H54 (cell line): Measurements from ENCODE around the gene FHIT.
A peak's percentile ranks its signal among the peaks of the same experiment; 100 is the strongest.
"Not testable (repeated sequence)": the region's sequence is repeated elsewhere in the genome, so short reads cannot be mapped to it uniquely, and the experiment has no call there.

ENCODE experiments used
- DNase-seq: peaks from one replicate; pipeline ENCODE4 v3.0.0; 2011; ENCODE audit warnings: low spot score, mixed read lengths; ENCODE audit not compliant: insufficient read length
- FAIRE-seq: peaks from 3 replicates; lab custom pipeline; 2011; peaks lifted over from hg19 to GRCh38; lab: Jason Lieb, UNC
- POLR2A ChIP-seq: IDR thresholded peaks from 2 replicates; pipeline ENCODE4 v1.6.1; 2011; ENCODE audit warnings: low read depth, mild to moderate bottlenecking, low read length

Gene FHIT

DNA sequence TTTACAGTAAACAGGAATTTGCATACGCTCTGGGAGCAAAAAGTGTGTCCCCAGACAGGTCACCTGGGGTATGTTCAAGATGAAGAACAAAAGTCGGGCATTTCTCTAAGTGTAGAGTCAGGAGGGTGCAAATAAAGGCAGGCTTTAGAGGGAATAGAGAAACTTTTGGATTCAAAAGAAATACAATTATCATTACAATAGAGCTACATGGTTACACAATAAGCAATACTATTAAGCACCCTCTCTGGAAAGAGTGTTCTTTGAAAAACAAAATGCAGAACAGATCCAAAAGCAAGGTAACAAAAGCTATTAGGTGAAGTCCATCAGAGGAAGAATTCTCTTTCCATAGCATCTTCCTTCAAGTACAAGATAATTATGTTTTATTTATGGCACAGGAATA is 679.7 kb downstream of the FHIT start:
- TF ChIP-seq POLR2A: no peak
- no peak for DNase-seq
- FAIRE-seq: no peak

GRCh38 chr3:60557122-60557521 is 694.1 kb downstream of the FHIT start:
- TF ChIP-seq POLR2A: no peak
- FAIRE-seq (no peak), DNase-seq (no peak)

DNA sequence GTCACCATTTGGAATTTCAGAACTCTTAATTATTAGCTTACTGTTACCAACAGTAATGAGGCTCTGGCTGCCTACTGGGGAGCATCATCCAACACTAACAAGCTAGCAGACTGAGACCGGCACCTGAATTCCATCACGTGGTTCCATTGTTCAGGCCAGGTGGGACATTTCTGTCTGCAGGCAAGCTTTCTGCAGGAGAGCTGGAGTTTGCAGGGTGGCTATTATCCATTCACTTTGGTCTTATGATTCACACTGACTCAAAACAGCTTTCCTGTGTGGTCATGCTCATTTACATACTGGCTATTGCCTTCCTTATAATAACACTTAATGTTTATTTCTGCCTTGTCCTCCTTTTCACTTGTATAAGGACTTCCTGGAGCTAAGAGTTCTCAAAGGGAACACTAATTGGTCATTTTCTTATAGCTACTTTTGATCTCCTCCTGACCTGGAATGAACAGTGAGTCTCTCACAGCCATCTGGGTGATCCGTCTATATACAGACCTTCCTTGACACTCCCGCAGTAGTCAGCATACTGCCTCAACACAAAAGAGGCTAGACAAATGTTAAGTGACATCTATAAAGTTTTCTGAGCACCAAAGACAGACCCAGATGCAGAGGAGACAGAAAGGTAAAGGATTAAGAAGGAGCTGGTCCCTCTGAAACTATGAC is 695.4 kb downstream of the FHIT start:
- TF ChIP-seq POLR2A: no peak
- FAIRE-seq (peak; percentile 41), DNase-seq (peak; percentile 7)

- no peak for DNase-seq
- TF ChIP-seq POLR2A: no peak
- FAIRE-seq: no peak
Measured at GRCh38 chr3:60553144-60553543, 698.1 kb downstream of the FHIT start.

DNA sequence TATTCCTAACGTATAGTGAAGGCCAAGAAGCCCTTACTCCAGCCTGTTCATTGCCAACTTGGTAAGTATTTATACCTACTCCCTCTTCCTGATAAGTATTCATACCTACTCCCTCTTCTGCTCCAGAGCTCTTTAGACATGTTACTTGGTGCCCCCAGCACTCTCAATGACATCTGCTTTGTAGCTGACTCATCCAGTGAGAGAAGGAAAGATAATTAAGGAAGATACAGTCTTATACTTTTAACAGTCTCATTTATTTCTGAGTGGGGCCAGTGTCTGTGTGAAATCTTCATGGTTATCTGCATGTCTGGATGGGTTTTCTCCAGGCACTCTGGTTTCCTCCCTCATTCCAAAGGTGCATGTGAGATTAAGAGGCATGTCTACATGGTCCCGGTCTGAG is 698.7 kb downstream of the FHIT start:
- no peak for FAIRE-seq
- DNase-seq: no peak
- TF ChIP-seq POLR2A: no peak

GRCh38 chr3:60551455-60552209 is 699.6 kb downstream of the FHIT start:
- DNase-seq (no peak), FAIRE-seq (no peak)
- no peak for TF ChIP-seq POLR2A

- FAIRE-seq (no peak), DNase-seq (no peak)
- no peak for TF ChIP-seq POLR2A
Measured at GRCh38 chr3:60549863-60550262, 701.4 kb downstream of the FHIT start.

GRCh38 chr3:60542995-60543394 is 708.3 kb downstream of the FHIT start:
- TF ChIP-seq POLR2A: no peak
- DNase-seq (no peak), FAIRE-seq (no peak)

- not testable (repeated sequence) for FAIRE-seq, DNase-seq
Measured at GRCh38 chr3:60539394-60539793, 711.9 kb downstream of the FHIT start.

GRCh38 chr3:60536420-60536819 is 714.8 kb downstream of the FHIT start:
- DNase-seq (no peak), FAIRE-seq (no peak)
- no peak for TF ChIP-seq POLR2A

- DNase-seq: no peak
- FAIRE-seq: no peak
- TF ChIP-seq POLR2A: no peak
Measured at GRCh38 chr3:60531759-60532158, 719.5 kb downstream of the FHIT start.

- FAIRE-seq: no peak
Measured at GRCh38 chr3:60528651-60529050, 722.6 kb downstream of the FHIT start.

GRCh38 chr3:60523536-60523935 is 727.7 kb downstream of the FHIT start:
- no peak for TF ChIP-seq POLR2A
- FAIRE-seq: no peak

More at GRCh38 chr3:60528651-60529050, 722.6 kb downstream of the FHIT start:
- DNase-seq: no peak
- no peak for TF ChIP-seq POLR2A

GRCh38 chr3:60517134-60517533 is 734.1 kb downstream of the FHIT start:
- DNase-seq: no peak
- no peak for FAIRE-seq
- TF ChIP-seq POLR2A: no peak

More at GRCh38 chr3:60523536-60523935, 727.7 kb downstream of the FHIT start:
- no peak for DNase-seq

DNA sequence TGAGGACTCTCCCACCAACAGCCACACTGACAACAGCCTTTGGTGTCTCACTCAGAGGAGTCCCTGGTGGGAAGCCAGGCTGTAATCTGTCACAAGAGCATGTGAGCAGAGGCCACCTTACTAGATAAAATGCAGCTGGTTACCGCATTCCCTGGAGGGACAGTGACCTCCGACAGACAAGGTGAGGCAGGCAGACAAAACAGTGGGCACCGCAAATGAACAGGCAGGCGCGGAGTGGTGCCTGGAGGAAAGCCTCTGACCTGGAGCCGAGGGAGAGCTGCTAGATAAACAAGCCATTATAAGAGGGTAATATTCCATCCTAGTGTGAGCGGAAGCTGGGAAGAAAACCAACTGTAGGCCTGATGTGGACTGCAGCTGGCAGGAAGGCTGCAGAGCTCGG is 736.4 kb downstream of the FHIT start:
- DNase-seq: no peak
- TF ChIP-seq POLR2A: no peak
- FAIRE-seq: no peak
